ENCODE measurements around the gene RGS10. TPM values are rescaled to one million over a fixed set of nuclear protein-coding genes. Genes with fewer than 3 reads are reported as not detected.
"Not testable (repeated sequence)": the region's sequence is repeated elsewhere in the genome, so short reads cannot be mapped to it uniquely, and the experiment has no call there.

RGS10 gene
- polyA plus RNA-seq, 1 donor, result 35.7 TPM

- no peak for DNase-seq (ENCODE audit: low read depth)
These were observed 73.2 kb downstream of the RGS10 start for GRCh38 chr10:119469325-119469707.

- no peak for DNase-seq (ENCODE audit: low read depth)
These were observed 73.8 kb downstream of the RGS10 start for GRCh38 chr10:119468542-119469324.

- DNase-seq (ENCODE audit: low read depth), result no peak
These were observed 75.9 kb downstream of the RGS10 start for GRCh38 chr10:119466655-119467054.

- no peak for DNase-seq (ENCODE audit: low read depth)
These were observed 76.4 kb downstream of the RGS10 start for GRCh38 chr10:119466076-119466475.

- DNase-seq (ENCODE audit: low read depth), result no peak
These were observed 77.4 kb downstream of the RGS10 start for GRCh38 chr10:119465085-119465484.

GRCh38 chr10:119463195-119463594 lies 79.3 kb downstream of the RGS10 start:
- not testable (repeated sequence) for DNase-seq (ENCODE audit: low read depth)

- DNase-seq (ENCODE audit: low read depth), result no peak
These were observed 79.7 kb downstream of the RGS10 start for GRCh38 chr10:119462773-119463172.

GRCh38 chr10:119461923-119462322 lies 80.6 kb downstream of the RGS10 start:
- no peak for DNase-seq (ENCODE audit: low read depth)

GRCh38 chr10:119461380-119461779 lies 81.1 kb downstream of the RGS10 start:
- no peak for DNase-seq (ENCODE audit: low read depth)

- no peak for DNase-seq (ENCODE audit: low read depth)
These were observed 81.9 kb downstream of the RGS10 start for GRCh38 chr10:119460369-119461195.

GRCh38 chr10:119459681-119460340 lies 82.7 kb downstream of the RGS10 start:
- no peak for DNase-seq (ENCODE audit: low read depth)

- no peak for DNase-seq (ENCODE audit: low read depth)
These were observed 84.4 kb downstream of the RGS10 start for GRCh38 chr10:119457966-119458766.

- DNase-seq (ENCODE audit: low read depth), result no peak
These were observed 86.1 kb downstream of the RGS10 start for GRCh38 chr10:119456435-119456810.

- no peak for DNase-seq (ENCODE audit: low read depth)
These were observed 86.7 kb downstream of the RGS10 start for GRCh38 chr10:119455609-119456434.

- no peak for DNase-seq (ENCODE audit: low read depth)
These were observed 87.5 kb downstream of the RGS10 start for GRCh38 chr10:119454990-119455389.

- no peak for DNase-seq (ENCODE audit: low read depth)
These were observed 88.2 kb downstream of the RGS10 start for GRCh38 chr10:119454316-119454715.

- DNase-seq (ENCODE audit: low read depth), result no peak
These were observed 89.2 kb downstream of the RGS10 start for GRCh38 chr10:119453313-119453712.

- no peak for DNase-seq (ENCODE audit: low read depth)
These were observed 90.1 kb downstream of the RGS10 start for GRCh38 chr10:119452396-119452795.

GRCh38 chr10:119451300-119451896 lies 91.1 kb downstream of the RGS10 start:
- no peak for DNase-seq (ENCODE audit: low read depth)

- no peak for DNase-seq (ENCODE audit: low read depth)
These were observed 91.8 kb downstream of the RGS10 start for GRCh38 chr10:119450606-119451299.
